GM11168 (cell line): ENCODE results near the gene VBP1.
"Not testable (repeated sequence)": the region's sequence is repeated elsewhere in the genome, so short reads cannot be mapped to it uniquely, and the experiment has no call there.

ENCODE experiments used
- in situ Hi-C: fragments of 300-500 bp; cut with MboI; formaldehyde crosslinking; loops from one replicate; pipeline ENCODE4 v1.12.0; 2022; ENCODE audit warnings: low sequenced_read_pairs; ENCODE audit not compliant: unreplicated experiment

Gene VBP1, protein sequence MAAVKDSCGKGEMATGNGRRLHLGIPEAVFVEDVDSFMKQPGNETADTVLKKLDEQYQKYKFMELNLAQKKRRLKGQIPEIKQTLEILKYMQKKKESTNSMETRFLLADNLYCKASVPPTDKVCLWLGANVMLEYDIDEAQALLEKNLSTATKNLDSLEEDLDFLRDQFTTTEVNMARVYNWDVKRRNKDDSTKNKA

DNA sequence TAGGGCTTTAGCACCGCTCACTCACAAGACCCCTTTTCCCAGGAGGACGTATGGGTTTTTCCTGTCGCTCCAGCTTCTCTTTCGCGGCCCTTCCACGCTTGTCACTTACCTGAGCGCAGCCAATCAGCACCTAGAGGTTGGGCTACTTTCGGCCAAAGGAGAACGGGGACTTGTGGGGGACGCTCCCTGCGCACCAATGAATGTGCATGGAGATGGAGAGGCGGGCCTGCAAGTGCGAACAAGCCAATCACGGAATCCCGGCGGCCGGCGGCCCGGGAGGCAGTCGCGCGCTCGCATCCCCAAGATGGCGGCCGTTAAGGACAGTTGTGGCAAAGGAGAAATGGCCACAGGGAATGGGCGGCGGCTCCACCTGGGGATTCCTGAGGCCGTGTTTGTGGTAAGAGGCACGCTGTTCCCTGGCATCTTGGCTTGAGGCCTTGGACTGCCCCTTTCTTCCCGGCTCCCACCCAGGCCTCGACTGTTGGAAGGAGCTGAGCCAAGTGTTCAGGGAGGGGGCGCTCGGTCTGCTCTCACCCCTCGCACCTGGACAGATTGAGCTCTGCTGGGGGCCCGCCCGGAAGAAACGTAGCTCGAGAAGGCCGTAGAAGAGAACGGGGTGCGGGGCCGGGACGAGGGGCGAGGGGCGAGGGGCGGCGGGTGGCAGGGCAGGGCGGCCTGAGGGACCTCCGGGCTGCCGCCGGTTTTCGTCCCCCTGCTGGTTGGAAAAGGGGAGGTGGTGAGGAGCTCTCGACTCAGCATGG is at the start of gene VBP1:
Gene VBP1, plus strand, starts transcription at position 282 of the 761 bp plus-strand sequence. Its CDS starts 23 bp downstream, at position 305.
- in situ Hi-C loops: no loop called here

DNA sequence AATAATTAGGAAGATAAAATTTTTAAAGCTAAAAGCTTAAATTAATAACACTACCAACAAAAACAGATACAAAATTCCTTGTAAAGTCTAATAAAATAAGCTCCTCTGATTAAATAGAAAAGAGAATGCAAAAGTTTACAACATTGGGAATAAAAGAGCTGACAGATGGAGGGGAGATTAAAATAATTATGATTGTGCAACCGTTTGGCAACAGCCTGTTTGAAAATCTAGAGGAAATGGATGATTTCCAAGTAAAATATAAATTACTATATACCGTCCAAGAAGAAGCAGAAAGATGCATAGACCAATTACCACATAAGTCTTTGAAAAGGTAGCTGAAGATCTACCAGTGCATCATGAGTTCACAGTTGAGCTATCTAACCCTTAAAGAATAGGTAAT is 46.4 kb upstream of the VBP1 start:
- in situ Hi-C loops: no loop called here

DNA sequence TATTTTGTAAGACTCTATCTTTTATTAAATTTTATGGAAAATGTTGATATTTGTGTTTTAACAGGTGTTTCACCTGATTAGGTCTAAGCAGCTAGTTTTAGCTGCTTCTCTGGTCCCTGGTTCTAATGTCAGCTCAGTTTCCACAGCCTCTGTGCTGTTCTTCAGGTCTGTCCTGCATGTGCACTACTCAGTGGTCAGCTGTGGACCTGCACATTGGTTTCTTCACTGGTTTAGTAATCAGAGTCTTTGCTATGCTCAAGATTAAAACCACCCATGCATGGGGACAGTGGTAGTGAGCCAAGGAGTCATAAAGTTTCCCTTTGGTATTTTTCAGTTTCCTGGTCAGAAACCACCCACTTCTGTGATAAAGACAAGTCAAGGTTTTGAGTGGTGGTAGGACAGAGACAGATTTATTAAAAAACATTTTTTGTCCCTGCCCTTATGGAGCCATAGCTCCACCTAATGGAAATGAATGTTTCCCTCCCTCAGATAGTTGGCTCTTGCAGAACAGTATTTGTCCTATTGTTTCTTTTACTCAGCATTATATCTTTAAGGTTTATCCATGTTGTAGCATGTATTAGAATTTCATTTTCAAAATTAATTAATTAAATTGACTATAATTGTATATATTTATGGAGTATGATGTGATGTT is 36.8 kb upstream of the VBP1 start:
- in situ Hi-C loops: no loop called here

DNA sequence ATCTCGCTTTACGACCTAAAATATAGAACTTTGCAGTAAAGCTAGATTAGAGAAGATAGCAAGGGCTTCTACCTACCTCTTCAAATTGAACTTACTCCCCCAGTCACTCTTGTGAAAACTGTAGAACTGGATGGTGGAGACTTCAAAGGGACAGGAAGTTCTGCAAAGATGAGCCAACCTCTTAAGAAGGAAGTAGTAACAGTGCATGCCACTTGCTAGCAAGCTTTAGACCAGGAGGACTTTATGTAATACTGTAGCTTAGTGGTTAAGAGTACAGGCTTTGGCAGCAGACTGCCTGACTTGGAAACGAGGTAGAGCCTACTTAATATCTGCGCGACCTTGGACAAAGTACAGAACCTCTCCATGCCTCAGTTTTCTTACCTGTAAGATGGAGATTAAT is 27.5 kb upstream of the VBP1 start:
- in situ Hi-C loops: no loop called here

DNA sequence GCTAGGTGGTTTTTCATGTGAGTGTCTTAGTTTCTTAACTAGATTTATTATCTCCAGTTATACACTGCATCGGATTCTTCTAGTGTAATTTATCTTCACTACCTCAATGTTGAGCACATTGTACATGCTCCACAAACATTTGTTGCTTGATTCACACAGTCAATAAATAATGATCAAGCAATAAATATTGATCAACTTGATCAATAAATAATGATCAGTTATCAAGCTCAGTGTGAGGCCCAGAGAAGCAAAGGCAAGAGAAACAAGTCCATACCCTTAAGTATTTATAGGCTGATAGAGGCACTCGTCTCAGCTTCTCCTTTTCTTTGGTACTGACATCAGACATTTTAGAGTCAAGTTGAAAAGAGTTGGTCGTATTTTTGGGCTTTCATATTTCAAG is 5.1 kb upstream of the VBP1 start:
- in situ Hi-C loops: no loop called here

DNA sequence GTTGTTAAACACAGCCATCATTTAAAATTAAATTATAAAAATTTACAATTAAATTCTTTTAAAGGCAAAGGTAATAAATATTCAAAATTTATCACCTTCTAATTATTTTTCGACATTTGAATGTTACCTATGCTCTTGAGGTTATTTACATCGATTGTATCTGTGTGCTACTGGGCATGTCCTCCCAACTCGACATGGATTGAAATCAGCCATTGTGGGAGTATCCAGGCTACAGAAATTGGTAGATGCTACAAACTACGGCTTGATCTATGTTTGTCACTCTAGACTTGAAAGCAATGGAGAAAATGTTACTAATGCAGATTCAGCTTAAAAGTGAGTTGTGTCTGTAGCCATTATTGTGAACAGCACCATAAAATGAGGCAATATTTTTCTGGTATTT is 2.5 kb upstream of the VBP1 start:
- in situ Hi-C loops: no loop called here

DNA sequence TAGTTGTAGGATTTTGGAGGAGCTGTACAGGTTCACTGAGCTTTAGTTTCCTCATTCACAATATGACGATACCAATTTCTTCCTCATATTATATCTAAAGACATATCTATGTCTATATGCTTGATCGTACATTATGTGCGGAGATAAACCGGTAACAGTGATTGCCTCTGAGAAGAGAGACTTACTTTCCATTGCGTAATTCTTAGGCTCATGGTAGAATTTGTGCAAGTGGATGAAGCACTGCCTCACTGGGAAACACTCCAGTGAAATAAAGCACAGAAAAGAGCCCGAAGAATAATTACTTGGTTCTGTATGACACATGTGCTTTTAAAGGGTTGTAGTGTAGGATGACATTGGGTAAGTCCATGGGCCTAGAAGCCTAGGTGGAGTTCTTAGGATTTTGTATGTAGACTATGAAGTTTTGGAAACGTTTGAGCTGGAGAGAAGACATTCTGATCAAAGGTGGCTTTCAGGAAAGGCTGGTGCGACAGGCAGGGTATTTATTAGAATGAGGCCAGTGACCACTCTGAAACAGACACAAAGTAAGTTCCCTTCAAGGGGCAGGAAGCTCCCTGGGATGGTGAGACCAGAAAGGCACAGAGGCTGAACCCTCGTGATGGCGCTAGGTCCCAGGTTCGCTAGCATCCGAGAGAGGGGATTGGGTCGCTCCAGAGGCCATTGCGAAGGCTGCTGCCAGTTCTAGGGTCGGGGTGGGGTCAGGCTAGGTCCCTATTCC is 649 bp upstream of the VBP1 start:
- in situ Hi-C loops: no loop called here

DNA sequence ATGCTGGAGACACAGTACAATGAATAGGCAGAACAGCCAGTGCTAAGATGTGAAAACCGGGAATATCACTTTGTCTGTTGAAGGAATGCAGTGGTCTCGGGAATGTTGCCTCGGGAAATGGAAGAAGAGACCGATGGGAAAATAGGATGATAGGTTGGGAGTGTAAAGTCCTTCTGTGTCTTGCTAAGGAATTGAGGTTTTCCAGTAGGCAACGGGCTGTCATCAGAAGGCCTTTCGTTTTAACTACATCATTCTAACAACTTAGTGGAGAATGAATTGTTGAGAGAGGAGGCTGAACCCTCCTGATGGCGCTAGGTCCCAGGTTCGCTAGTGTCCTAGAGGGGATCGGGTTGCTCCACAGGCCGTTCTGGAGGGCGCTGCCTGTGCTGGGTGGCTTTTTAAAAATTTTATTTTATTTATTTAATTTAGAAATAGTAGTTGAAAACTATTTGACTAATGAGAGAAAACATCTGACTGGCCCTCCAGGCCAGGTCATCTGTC is 730 bp downstream of the VBP1 start:
- in situ Hi-C loops: no loop called here

DNA sequence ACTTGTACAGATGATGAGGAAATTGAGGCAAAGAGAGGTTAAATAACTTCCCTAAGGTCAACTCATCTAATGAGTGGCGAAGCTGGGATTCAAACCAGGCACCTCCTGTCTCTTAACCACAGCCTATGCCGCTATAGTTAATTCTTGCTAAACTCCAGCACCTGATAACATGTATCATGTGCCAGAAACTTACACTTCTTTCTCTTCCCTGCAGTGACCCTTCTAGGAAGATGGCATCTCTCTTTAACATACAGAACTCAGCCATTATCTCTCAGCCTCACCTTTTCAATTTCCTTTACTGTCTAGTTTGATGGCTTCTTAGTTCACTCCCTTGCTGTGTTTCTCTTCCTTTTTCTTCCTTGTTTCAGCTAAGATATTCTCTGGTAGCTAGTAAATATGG is 2.5 kb downstream of the VBP1 start:
- in situ Hi-C loops: no loop called here

DNA sequence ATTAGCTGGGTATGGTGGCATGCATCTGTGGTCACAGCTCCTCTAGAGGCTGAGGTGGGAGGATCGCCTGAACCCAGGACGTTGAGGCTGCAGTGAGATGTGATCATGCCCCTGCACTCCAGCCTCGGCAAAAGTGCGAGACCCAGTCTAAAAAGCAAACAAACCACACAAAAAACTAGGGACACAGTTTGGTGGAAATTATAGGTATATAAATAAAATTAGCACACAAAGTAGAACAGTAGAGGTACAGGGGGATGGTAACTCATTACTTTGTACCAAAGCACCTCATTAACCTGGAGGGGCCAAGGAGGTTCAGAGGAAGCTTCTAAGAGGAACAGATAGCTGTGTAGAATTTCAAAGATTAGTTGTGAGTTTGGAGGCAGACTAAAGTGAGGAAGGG is 5.1 kb downstream of the VBP1 start:
- in situ Hi-C loops: no loop called here

DNA sequence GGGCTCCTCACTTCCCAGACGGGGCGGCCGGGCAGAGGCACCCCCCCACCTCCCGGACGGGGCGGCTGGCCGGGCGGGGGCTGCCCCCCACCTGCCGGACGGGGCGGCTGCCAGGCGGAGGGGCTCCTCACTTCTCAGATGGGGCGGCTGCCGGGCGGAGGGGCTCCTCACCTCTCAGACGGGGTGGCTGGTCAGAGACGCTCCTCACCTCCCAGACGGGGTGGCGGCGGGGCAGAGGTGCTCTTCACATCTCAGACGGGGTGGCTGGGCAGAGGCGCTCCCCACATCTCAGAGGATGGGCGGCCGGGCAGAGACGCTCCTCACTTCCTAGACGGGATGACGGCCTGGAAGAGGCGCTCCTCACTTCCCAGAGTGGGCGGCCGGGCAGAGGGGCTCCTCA is 7.5 kb downstream of the VBP1 start:
- in situ Hi-C loops: not testable (repeated sequence)

DNA sequence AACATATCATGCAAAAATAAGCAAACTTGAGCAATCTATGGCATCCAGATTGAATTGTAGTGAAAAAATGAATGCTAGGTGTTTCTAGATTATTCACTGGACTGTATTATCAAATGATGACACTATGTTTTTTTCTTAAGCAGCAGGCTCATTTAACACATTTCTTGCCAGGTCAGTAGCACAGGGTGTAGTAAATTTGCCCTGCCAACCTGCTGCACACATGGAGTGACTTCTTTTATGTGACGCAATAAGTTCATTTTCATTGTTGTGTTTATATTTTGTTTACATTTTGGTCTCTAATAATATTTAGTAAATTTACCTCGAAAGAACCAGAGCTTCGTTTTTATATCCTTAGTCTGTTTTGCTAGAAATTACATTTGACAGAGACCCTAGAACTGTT is 9.5 kb downstream of the VBP1 start:
- in situ Hi-C loops: no loop called here

DNA sequence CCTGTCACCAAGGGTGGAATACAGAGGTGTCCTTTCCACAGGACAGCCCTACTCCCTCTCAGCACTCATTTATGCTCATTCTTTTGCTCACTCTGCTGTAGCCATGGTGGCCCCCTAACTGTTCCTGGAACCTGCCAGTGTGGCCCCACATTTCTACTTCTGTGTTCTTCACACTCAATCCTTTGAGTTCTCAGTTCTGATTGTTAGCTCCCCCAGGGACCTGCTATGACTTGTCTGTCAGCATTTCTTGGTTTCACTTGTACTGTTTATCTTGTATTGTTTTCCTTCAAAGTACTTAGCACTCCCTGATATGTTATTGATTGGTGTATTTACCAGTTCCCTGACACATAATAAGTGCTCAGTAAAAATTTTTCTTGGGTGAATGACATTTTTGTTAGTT is 14.9 kb downstream of the VBP1 start:
- in situ Hi-C loops: no loop called here

DNA sequence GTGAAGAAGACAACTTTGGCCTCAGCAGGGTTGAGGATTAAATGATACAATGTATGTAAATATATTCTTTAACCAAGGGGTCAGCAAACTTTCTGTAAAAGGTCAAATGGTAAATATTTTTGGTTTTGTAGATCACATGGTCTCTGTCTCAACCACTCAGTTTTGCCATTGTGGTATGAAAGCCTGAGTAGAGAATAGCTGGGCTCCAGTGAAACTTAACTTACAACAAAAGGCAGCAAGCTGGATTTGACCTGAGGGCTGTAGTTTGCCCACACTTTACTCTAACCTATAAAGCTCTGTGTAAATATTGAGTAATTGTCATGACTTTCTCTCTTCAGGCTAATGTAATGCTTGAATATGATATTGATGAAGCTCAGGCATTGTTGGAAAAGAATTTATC is 19.6 kb downstream of the VBP1 start:
- in situ Hi-C loops: no loop called here

DNA sequence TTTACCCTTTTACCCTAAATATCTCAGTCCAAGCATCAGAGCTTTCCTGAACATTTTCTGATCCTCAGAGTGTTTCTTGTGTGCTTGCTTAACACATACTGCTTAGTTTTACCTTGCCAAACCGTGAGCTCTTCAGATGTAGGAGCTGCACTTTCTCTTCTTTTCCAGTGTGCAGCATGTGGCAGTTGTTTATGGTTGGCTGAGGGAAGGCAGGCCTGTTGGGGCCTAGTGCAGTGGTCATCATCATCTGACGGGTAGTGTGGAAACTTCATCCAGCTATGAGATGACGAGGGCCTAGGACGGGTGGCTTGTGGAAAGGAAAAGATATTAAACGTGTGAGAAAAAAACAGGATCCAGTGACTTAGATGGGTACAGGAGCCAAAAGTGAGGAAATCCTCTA is 21.5 kb downstream of the VBP1 start:
- in situ Hi-C loops: no loop called here

DNA sequence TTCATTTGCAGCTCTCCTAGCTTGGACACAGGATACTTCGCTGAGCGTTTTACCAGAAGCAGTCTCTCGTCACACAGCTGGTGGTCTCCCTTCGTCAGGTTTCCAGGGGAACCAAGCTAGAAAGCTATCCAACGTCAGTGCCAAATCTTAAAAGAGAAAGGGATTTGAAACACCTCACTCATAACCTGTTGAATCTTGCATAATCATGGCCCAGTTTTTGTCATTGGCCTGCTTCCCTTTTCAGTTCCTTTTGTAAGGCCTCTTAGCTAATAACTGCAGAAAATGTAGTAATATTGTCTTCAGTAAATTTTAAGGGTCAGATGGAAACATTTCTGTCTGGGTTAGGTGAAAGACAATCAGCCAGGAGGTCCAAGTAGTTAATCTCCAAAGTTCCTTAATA is 26.0 kb downstream of the VBP1 start:
- in situ Hi-C loops: no loop called here

DNA sequence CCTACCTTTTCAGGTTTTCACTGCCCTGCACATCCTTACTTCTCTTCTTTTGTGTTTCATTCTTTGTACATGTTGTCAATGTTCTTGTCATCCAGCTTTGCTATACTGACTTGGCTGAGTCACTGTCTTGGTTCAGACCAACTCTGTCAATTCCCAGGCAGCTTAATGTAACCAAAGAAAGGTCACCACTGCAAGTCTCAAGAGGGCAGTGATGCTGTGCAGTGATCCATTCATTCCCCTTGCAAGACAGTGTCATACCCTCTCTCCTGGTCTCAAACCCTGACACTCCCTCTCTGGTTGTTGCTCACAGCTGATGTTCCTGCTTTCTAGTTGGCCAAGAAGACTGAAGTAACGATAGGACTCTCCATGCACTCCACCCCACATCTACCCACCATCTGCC is 30.5 kb downstream of the VBP1 start:
- in situ Hi-C loops: no loop called here

DNA sequence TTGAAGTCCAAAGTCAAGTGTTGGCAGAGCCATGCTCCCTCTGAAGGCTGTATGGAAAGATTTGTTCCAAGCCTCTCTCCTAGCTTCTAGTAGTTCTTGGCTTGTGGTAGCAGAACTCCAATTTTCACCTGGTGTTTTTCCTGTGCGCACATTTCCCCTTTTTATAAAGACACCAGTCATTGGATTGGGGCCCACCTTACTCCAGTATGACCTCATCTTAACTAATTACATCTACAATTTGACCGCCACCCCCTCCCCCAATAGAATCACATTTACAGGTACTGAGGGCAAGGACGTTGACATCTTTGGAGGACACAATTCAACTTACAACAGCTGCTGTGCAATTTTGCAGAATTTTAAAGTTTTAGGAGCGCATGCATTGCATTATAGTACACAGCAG is 31.2 kb downstream of the VBP1 start:
- in situ Hi-C loops: no loop called here

DNA sequence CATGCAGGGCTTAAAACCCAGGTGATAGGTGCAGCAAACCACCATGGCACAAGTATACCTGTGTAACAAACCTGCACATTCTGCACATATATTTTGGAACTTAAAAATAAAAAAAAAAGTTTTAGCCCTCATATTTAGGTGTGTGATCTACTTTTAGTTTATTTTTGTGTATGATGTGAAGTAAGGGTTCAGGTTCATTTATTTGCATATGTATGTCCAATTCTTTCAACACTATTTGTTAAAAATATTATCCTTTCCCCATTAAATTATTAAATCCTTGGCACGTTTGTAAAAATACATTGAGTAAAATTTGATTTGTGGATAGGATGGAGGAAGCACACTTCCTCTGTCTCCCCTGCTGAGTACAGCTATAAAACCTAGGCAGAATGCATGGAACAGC is 35.1 kb downstream of the VBP1 start:
- in situ Hi-C loops: no loop called here

DNA sequence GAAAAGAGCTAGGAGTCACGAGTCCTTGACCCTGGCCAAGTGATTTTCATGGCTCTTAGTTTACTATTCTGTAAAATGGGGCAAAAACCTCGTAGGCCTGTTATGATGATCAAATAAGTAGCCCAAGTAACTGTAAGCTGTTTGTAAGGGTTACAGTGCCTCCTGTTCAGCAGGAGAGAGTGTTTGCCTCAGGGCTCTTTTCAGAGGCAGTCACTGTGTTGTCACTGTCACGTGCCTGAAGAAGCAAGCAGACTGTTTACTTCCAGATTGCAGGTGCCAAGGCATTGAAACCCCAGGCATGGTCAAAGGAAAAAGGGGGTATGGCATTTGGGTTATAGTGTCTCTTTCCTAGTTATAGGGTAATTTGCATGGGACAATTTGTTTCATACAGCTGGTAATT is 43.5 kb downstream of the VBP1 start:
- in situ Hi-C loops: no loop called here
